HEK293 (cell line): ENCODE measurements around the gene DRC7.

Experiments used
- CTCF ChIA-PET: fragments of 350-600 bp; formaldehyde crosslinking; extraction: SDS; loops from one replicate; lab custom pipeline; 2021; ENCODE audit warnings: antibody characterized with exemption; lab: Yijun Ruan, JAX
- POLR2A ChIA-PET: fragments of 300-600 bp; formaldehyde crosslinking; extraction: SDS; loops from one replicate; lab custom pipeline; 2020; ENCODE audit warnings: antibody characterized with exemption, inconsistent platforms; lab: Yijun Ruan, JAX
- H3K27ac ChIP-seq: fragments of 200-500 bp; sonication (Bioruptor generic); 2 replicates; pipeline ENCODE4 v1.5.1; 2014; ENCODE audit warnings: low read depth, low read length, control low read depth, inconsistent platforms; ENCODE audit errors: extremely low read depth
- H3K36me3 ChIP-seq, 2 experiments: fragments of 200-500 bp in 1 of 2; sonication (Bioruptor generic) in 1 of 2; 1 replicate in 1 of 2; 2 replicates in 1 of 2; pipeline ENCODE4 v1.5.1; 2014 to 2017; ENCODE audit warnings: inconsistent platforms in 2 of 2, low read length in 2 of 2; ENCODE audit not compliant: control insufficient read depth in 2 of 2, insufficient read depth in 1 of 2
- H3K4me1 ChIP-seq: fragments of 200-500 bp; sonication (Bioruptor generic); 2 replicates; pipeline ENCODE4 v1.5.1; 2014; ENCODE audit warnings: mild to moderate bottlenecking, low read length, inconsistent platforms; ENCODE audit not compliant: control insufficient read depth, insufficient read depth
- H3K4me3 ChIP-seq: 2 replicates; pipeline ENCODE4 v1.5.1; 2011; ENCODE audit warnings: low read depth, mild to moderate bottlenecking, control low read depth, low read length, moderate library complexity
- H3K9me3 ChIP-seq: fragments of 200-500 bp; sonication (Bioruptor generic); 2 replicates; pipeline ENCODE4 v1.5.1; 2014; ENCODE audit warnings: low read depth, low read length, inconsistent platforms; ENCODE audit not compliant: control insufficient read depth, insufficient read depth
- OSR2 ChIP-seq: fragments of 450-650 bp; formaldehyde crosslinking; IDR thresholded peaks from 2 replicates; pipeline ENCODE4 v1.5.1; 2016; ENCODE audit warnings: missing biosample characterization, missing genetic modification characterization
- PBX3 ChIP-seq: sonication (generic); formaldehyde crosslinking; IDR thresholded peaks from 2 replicates; pipeline ENCODE4 v1.8.1; 2022; ENCODE audit warnings: mild to moderate bottlenecking, moderate library complexity, missing genetic modification reagents
- TCF7L2 ChIP-seq: IDR thresholded peaks from 2 replicates; pipeline ENCODE4 v1.6.1; 2011; ENCODE audit warnings: low read depth, mild to moderate bottlenecking, inconsistent platforms, low read length, moderate library complexity, borderline replicate concordance
- TRIM28 ChIP-seq: IDR thresholded peaks from 2 replicates; pipeline ENCODE4 v1.6.1; 2011; ENCODE audit warnings: low read length, control low read depth, borderline replicate concordance
- WT1 ChIP-seq: fragments of 450-650 bp; formaldehyde crosslinking; IDR thresholded peaks from 2 replicates; pipeline ENCODE4 v1.5.1; 2016; ENCODE audit warnings: missing biosample characterization, missing genetic modification characterization
- ZBTB49 ChIP-seq: fragments of 450-650 bp; formaldehyde crosslinking; IDR thresholded peaks from 2 replicates; pipeline ENCODE4 v1.5.1; 2016; ENCODE audit warnings: missing biosample characterization, missing genetic modification characterization, low read depth
- ZNF138 ChIP-seq: fragments of 450-650 bp; formaldehyde crosslinking; IDR thresholded peaks from 2 replicates; pipeline ENCODE4 v1.5.1; 2016; ENCODE audit warnings: missing biosample characterization, missing genetic modification characterization, borderline replicate concordance
- ZNF148 ChIP-seq: fragments of 450-650 bp; formaldehyde crosslinking; IDR thresholded peaks from 2 replicates; pipeline ENCODE4 v1.5.0; 2017; ENCODE audit warnings: missing biosample characterization, missing genetic modification characterization, borderline replicate concordance
- ZNF18 ChIP-seq: fragments of 450-650 bp; formaldehyde crosslinking; IDR thresholded peaks from 2 replicates; pipeline ENCODE4 v1.5.1; 2016; ENCODE audit warnings: missing biosample characterization, missing genetic modification characterization
- ZNF394 ChIP-seq: fragments of 450-650 bp; formaldehyde crosslinking; IDR thresholded peaks from 2 replicates; pipeline ENCODE4 v1.5.1; 2016; ENCODE audit warnings: missing biosample characterization, missing genetic modification characterization, mild to moderate bottlenecking, moderate library complexity, borderline replicate concordance
- ZNF473 ChIP-seq: fragments of 450-650 bp; formaldehyde crosslinking; IDR thresholded peaks from 2 replicates; pipeline ENCODE4 v1.5.1; 2017; ENCODE audit warnings: missing biosample characterization, missing genetic modification characterization
- ZNF621 ChIP-seq: fragments of 450-650 bp; formaldehyde crosslinking; IDR thresholded peaks from 2 replicates; pipeline ENCODE4 v1.5.1; 2017; ENCODE audit warnings: missing biosample characterization, missing genetic modification characterization
- ZNF704 ChIP-seq: fragments of 450-650 bp; formaldehyde crosslinking; IDR thresholded peaks from 2 replicates; pipeline ENCODE4 v1.5.1; 2016; ENCODE audit warnings: missing biosample characterization, missing genetic modification characterization
- ZNF776 ChIP-seq: fragments of 450-650 bp; formaldehyde crosslinking; IDR thresholded peaks from 2 replicates; pipeline ENCODE4 v1.5.0; 2017; ENCODE audit warnings: missing biosample characterization, missing genetic modification characterization, borderline replicate concordance
- ZSCAN4 ChIP-seq: fragments of 450-650 bp; formaldehyde crosslinking; IDR thresholded peaks from 2 replicates; pipeline ENCODE4 v1.5.1; 2017; ENCODE audit warnings: missing biosample characterization, missing genetic modification characterization
- ZXDB ChIP-seq: fragments of 450-650 bp; formaldehyde crosslinking; IDR thresholded peaks from 2 replicates; pipeline ENCODE4 v1.5.1; 2016; ENCODE audit warnings: missing biosample characterization, missing genetic modification characterization

DRC7 gene

GRCh38 chr16:57734308-57734924 is 39.8 kb downstream of the DRC7 start:
- TF ChIP-seq ZNF18 (no peak), ZSCAN4 (tag by site-specific recombination) (no peak), PBX3 (CRISPR knock-in tag) (no peak), ZNF148 (tag by site-specific recombination) (no peak), WT1 (tag by site-specific recombination) (no peak), TCF7L2 (no peak), ZNF473 (no peak), TRIM28 (no peak), ZNF394 (tag by site-specific recombination) (no peak), OSR2 (tag by site-specific recombination) (no peak), ZNF621 (tag by site-specific recombination) (no peak), ZXDB (tag by site-specific recombination) (no peak), ZNF776 (no peak), ZBTB49 (tag by site-specific recombination) (no peak), ZNF138 (tag by site-specific recombination) (no peak), ZNF704 (tag by site-specific recombination) (no peak)
- POLR2A ChIA-PET: interaction anchor here (0.5 to 2.7 kb wide), 5 partner anchors 30 to 790 kb away, joined by 3 to 8 read pairs (median 6); partner anchors contain the start of gene CFAP20
- Histone ChIP-seq H3K36me3 (peaks cover 0 to 22% of the 10 kb centered on the region in 2 experiments; a peak in 1 of 3 replicates), H3K4me3 (peak overlapping the region; percentile 67), H3K9me3 (no peaks in the 10 kb centered on the region), H3K27ac (peak overlapping the region; percentile 73; the same call in 1 of the 2 replicates), H3K4me1 (peaks cover 6% of the 10 kb centered on the region; the same call in 1 of the 2 replicates)
- CTCF ChIA-PET: interaction anchor here (1.3 kb wide), 1 partner anchor 11 kb away, joined by 5 read pairs; no protein-coding TSS in a partner anchor
